PC-3 (cell line): ENCODE measurements around the gene ZBTB46.

Source experiments
- EZH2 ChIP-seq: fragments of 300-600 bp; sonication (generic); IDR thresholded peaks from one replicate; pipeline ENCODE4 v1.6.1; 2017; ENCODE audit warnings: antibody characterized with exemption, mild to moderate bottlenecking, low read length; ENCODE audit not compliant: unreplicated experiment
- EZH2phosphoT487 ChIP-seq: fragments of 300-600 bp; sonication (generic); IDR thresholded peaks from 2 replicates; pipeline ENCODE4 v1.6.1; 2018; ENCODE audit warnings: mild to moderate bottlenecking, antibody characterized with exemption, low read length, borderline replicate concordance
- TF ChIP-seq, protein P1 (sequence below): fragments of 300-600 bp; sonication (generic); conservative IDR thresholded peaks from 2 replicates; pipeline ENCODE4 v1.5.1; 2017; ENCODE audit warnings: antibody characterized with exemption, low read depth, mild to moderate bottlenecking, low read length

DNA sequence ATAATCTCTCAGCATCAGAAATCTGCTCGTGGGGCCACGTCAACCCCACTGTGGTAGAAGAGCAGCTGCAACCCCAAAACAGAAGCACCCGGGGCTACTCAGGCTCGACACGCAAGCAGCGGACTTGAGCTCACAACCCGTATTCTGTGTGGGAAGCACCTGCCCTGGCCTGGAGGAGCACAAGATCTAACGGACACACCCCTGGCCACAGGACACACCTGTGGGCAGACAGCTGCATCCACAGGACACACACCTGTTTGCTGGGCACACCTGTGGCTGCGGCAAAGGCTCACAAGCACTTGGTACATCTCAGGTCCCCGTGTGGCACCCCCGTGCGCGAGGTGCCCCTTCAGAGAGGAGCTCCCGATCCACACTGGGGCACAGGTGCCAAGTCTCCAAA, 36.5 kb downstream of the ZBTB46 start:
- TF ChIP-seq, protein P1, sequence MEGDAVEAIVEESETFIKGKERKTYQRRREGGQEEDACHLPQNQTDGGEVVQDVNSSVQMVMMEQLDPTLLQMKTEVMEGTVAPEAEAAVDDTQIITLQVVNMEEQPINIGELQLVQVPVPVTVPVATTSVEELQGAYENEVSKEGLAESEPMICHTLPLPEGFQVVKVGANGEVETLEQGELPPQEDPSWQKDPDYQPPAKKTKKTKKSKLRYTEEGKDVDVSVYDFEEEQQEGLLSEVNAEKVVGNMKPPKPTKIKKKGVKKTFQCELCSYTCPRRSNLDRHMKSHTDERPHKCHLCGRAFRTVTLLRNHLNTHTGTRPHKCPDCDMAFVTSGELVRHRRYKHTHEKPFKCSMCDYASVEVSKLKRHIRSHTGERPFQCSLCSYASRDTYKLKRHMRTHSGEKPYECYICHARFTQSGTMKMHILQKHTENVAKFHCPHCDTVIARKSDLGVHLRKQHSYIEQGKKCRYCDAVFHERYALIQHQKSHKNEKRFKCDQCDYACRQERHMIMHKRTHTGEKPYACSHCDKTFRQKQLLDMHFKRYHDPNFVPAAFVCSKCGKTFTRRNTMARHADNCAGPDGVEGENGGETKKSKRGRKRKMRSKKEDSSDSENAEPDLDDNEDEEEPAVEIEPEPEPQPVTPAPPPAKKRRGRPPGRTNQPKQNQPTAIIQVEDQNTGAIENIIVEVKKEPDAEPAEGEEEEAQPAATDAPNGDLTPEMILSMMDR: no peak
- TF ChIP-seq EZH2 (no peak), EZH2phosphoT487 (no peak)
